Skeletal muscle cell (primary cell): Measurements from ENCODE around the gene ACTN1.
"Not testable (repeated sequence)": the region's sequence is repeated elsewhere in the genome, so short reads cannot be mapped to it uniquely, and the experiment has no call there.

ENCODE experiments used
- DNase-seq: peaks from one replicate; pipeline ENCODE4 v3.0.0-alpha.2; 2010; ENCODE audit warnings: low read depth
- H3K4me3 ChIP-seq: 2 replicates; pipeline ENCODE4 v1.5.1; 2011; ENCODE audit warnings: low read depth, mild to moderate bottlenecking, control low read depth, low read length, moderate library complexity

Gene ACTN1

GRCh38 chr14:68979021-68979721 lies at the start of gene ACTN1:
Gene ACTN1, minus strand, starts transcription at chr14:68979302. Its CDS starts 246 bp downstream, at chr14:68979056.
- peak within 1 kb of the TSS; percentile 92 for H3K4me3 ChIP-seq
- peak; percentile 92 for DNase-seq

GRCh38 chr14:69027242-69027913 lies 48.3 kb upstream of the ACTN1 start:
- H3K4me3 ChIP-seq: no peak overlapping the region
- DNase-seq: no peak

DNA sequence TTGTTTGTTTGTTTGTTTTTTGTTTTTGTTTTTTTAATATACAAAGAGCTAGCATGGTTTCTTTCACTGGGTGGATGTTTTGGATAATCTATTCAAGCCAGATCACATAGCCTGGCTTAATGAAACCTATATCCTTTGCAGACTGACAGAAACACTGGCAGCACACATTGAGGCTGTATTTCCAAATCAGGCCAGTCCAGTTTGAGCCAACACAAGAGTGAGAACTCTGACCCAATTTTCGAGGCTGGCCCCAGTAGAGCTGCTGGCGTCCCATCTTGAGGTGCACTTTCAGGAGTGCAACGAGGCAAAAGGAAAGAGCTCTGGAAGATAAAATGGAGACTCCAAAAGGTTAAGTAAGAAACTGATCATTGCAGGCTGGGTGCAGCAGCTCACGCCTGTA lies 43.9 kb upstream of the ACTN1 start:
- no peak for DNase-seq
- no peak overlapping the region for H3K4me3 ChIP-seq

GRCh38 chr14:69022093-69022492 lies 43.0 kb upstream of the ACTN1 start:
- not testable (repeated sequence) for DNase-seq, H3K4me3 ChIP-seq

GRCh38 chr14:69017706-69018105 lies 38.6 kb upstream of the ACTN1 start:
- no peak for DNase-seq
- H3K4me3 ChIP-seq: no peak overlapping the region

DNA sequence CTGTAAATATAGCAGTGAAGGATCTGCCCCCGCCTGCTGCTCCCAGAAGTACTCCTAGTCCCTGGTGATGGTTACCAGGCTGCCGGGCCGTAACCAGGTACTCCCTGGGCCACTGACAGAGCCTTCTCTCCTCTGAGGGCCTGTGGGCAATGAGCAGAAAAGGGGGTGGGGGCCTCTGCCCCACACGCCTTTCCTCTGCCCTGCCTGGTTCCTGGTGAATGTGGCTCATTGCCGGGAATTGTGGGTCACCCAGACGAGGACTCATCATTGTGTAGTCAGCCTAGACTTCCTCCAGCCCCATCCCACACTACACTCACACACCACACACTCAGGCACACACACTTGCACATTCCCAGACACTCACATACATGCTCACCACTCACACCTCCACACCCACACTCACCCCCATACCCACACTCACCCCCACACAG lies 35.7 kb upstream of the ACTN1 start:
- DNase-seq: no peak
- H3K4me3 ChIP-seq: no peak overlapping the region

DNA sequence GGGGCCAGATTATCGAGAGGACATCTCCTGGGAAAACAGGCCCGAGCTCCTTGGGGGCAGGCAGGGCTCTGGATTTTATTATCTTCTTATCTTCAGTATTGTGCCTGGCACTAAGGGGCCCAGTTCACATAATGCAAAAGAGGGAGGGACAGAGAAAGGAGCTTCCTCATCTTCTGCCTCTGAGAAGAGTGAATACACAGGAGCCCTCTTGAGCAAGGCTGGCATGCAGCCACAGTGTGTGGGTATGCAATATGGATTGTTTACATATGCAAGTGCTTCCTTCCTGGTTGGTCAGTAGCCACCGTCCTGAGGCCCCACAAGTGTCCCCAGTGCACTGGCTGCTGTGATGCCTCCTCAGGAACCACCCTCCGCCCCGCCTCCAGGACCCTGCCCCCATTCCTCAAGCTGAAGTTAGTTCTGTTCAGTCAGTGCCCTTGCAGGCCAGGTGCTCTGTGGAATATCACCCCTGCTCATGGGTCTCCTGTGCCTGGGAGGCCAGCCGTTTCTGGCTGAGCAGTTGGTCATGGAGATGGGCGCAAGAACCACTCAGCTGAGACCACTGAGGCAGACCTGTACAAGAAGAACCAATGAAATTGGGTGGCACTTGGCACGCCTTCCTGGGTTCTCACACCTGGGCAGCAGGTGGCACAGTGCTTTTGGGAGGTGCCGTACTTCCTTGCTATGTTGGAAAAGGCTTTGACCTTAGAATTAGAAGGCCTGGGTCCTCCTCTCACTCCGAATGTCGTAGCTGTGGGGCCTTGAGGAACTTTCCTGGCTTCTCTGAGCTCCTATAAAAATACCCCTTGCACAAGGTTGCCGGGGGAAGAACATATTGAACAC lies 35.1 kb upstream of the ACTN1 start:
- H3K4me3 ChIP-seq: no peak overlapping the region
- DNase-seq: peak; percentile 66

DNA sequence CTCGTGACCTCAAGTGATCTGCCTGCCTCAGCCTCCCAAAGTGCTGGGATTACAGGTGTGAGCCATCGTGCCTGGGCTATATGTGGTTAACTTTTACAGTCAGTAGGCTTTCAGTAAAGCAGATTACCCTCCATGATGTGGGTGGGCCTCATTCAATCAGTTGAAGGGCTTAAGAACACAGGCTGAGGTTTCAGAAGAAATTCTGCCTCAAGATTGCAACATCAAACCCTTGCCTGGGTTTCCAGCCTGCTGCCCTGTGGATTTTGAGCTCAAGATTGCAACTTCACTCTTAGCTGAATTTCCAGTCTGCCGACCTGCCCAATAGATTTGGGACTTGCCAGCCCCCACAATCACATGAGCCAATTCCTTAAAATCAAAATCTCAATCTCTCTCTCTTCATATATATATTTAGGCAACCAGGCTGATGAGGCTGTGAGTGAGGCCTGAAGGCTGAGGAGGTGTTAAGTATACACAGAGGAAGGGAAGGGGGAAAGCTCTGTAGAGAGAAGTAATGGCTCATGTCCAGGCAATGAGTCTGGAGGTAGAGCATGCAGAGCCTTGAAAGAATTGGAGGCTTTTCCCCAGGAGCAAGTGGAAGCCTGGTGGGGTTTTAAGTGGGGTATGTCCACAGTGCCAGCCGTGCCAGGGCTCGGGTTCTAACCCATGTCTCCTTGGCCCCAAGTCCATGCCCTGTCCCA lies 33.3 kb upstream of the ACTN1 start:
- no peak for DNase-seq
- H3K4me3 ChIP-seq: no peak overlapping the region

DNA sequence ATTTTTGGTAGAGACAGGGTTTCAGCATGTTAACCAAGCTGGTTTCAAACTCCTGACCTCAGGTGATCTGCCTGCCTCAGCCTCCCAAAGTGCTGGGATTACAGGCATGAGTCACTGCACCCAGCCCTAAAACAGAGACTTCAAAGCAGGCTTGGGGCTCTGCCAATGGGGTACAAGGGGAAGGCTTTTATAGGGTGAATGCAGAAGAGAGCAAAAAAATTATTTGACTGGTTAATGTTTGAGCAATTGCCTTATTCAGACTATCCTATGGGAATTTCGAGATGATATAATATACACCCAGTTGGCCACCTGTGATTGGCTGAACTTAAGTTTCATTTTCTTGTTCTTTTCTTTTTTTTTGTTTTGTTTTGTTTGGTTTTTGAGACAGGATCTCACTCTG lies 31.5 kb upstream of the ACTN1 start:
- no peak overlapping the region for H3K4me3 ChIP-seq
- DNase-seq: peak; percentile 29

GRCh38 chr14:69008421-69008884 lies 29.4 kb upstream of the ACTN1 start:
- DNase-seq: no peak

GRCh38 chr14:69006346-69006745 lies 27.2 kb upstream of the ACTN1 start:
- no peak for DNase-seq
- H3K4me3 ChIP-seq: no peak overlapping the region

More at GRCh38 chr14:69008421-69008884, 29.4 kb upstream of the ACTN1 start:
- H3K4me3 ChIP-seq: no peak overlapping the region

DNA sequence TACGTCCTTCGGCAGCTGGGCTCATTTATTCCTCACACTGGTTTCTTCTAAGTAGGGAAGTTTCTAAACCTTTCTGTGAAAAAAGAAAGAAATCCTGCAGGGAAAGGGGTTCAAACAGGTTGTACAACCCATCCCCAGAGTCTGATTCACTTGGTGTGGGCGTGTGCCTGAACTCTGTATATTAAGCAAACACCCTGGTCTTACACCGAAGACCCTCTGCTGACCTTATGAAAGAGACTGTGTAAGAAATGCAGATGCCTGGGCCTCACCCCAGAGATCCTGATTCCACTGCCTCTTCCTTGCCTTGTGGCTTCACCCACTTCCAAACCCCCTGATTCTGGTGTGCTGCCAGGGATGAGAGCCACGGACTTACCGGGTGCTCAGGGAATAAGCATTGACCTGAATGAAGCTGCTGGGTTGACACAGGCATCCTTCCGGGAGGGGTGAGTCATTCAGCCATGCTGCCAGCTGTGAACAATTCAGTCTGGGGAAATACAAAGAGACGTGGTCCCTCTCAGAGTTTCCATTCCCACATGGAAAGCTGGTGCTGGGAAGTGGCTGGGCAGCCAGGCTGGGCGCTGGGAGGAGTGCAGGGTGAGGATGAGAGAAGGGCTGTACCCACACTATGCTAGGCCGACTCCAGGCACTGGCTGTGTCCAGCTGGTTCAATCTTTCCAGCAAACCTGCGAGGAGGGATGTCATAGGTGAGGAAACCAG lies 26.5 kb upstream of the ACTN1 start:
- no peak overlapping the region for H3K4me3 ChIP-seq
- peak; percentile 83 for DNase-seq

GRCh38 chr14:69004731-69005431 lies 25.8 kb upstream of the ACTN1 start:
- DNase-seq: no peak
- no peak overlapping the region for H3K4me3 ChIP-seq

DNA sequence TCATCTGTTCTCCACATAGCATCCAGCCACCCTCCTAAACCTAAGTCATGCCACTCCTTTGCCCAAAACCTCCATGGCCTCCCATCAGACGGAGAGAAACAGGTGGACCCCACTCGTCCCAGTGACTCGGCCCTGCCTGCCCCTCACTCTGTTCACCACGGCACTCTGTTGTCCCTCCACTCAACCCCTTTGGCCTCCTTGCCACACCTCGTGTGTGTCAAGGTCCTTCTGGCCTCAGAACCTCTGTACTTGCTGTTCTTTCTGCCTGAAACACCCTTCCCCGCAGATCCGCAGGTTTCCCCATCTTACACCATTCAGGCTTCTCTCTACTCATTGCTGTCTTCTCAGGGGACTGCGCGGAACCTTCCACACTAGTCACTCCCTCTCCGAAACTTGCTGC lies 24.5 kb upstream of the ACTN1 start:
- no peak overlapping the region for H3K4me3 ChIP-seq
- no peak for DNase-seq

GRCh38 chr14:69002069-69002468 lies 23.0 kb upstream of the ACTN1 start:
- no peak for DNase-seq
- no peak overlapping the region for H3K4me3 ChIP-seq

DNA sequence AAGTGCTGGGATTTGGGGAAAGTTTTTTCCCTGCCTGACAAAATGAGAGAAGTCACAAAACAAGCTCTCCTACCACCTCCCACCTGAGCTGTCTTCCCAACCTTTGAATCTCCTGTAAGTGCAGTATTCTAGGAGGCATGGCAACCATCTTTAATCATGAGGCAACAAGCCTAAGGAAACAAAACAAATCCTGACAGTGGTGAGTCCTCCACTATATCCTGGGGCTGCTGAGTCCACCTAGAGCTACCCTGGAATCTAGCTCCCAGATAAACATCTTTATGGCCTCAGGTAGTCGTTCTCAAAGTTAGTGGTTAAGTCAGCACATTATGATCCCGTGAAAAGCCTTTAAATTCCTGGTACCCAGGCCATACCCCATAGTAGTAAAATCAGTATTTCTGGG lies 22.3 kb upstream of the ACTN1 start:
- H3K4me3 ChIP-seq: no peak overlapping the region
- no peak for DNase-seq

DNA sequence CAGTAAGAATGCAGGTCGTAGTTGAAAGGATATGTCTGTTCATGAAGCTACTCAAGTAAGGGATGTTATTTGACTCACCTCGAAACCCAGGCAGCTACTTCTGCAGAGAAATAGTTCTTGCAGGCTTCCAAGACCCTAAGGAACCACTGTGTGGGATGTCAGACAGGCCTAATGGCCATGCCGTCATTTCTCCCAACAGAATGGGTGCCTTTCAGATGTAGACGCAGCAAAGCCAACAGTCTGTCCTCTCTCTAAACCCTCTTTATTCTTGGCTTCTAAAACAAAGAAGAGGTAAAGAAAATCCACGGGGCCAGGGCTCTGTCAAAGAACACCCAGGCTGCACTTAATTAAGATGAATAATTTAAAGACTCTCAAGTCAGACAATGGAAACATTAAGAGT lies 19.0 kb upstream of the ACTN1 start:
- no peak overlapping the region for H3K4me3 ChIP-seq
- DNase-seq: no peak

DNA sequence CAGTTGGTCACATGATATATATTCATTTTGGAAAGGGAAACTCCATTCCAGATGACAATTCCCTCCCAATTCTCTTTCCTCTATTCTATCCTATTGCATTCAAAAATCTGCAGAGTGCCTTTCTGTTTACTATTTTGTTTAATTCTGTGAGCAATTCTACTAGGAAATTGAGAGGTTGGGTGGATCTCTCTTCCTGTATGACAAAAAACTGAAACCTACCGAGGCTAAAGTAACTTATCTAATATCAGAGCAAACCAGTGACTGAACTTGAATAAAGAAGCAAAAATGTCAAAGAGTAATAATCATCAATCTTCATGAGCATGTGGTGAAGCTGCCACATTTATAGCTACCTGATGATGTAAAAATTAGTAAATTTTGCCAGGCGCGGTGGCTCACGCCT lies 16.6 kb upstream of the ACTN1 start:
- no peak for DNase-seq
- H3K4me3 ChIP-seq: no peak overlapping the region
